ENCODE measurements around the gene DNM3.

The DNM3 gene

DNA sequence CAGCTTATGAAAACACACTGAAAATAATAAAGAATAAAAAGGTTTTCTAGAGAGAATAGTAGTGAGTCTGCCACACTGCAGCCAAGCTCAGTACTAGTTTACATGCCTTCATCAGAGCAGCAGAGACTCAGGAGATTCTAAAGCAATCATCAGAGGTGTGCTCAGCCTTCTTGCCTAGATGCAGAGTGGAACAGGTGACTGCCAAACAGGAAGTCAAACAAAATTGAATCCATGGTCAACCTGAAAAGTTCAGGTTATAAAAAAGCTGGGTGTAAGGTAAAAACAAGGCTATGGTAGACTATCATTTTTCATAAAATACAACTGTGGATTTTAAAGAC, 413.9 kb downstream of the DNM3 start:
- no peaks in the 10 kb centered on the region for H4K20me1 ChIP-seq (ENCODE audit: control insufficient read depth, insufficient read depth, low read depth, low read length)
- no peaks in the 10 kb centered on the region for H3K9me3 ChIP-seq (ENCODE audit: control insufficient read depth, insufficient read depth, low read length)
- H3K9me2 ChIP-seq (replicated peaks; ENCODE audit: control insufficient read depth, low read length) = no peaks in the 10 kb centered on the region
- no peak for TF ChIP-seq EZH2phosphoT487 (IDR thresholded peaks at IDR 0.05; ENCODE audit: borderline replicate concordance, low read length)
- TF ChIP-seq, protein P1, sequence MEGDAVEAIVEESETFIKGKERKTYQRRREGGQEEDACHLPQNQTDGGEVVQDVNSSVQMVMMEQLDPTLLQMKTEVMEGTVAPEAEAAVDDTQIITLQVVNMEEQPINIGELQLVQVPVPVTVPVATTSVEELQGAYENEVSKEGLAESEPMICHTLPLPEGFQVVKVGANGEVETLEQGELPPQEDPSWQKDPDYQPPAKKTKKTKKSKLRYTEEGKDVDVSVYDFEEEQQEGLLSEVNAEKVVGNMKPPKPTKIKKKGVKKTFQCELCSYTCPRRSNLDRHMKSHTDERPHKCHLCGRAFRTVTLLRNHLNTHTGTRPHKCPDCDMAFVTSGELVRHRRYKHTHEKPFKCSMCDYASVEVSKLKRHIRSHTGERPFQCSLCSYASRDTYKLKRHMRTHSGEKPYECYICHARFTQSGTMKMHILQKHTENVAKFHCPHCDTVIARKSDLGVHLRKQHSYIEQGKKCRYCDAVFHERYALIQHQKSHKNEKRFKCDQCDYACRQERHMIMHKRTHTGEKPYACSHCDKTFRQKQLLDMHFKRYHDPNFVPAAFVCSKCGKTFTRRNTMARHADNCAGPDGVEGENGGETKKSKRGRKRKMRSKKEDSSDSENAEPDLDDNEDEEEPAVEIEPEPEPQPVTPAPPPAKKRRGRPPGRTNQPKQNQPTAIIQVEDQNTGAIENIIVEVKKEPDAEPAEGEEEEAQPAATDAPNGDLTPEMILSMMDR (IDR thresholded peaks at IDR 0.05; ENCODE audit: low read depth, low read length, poor library complexity, severe bottlenecking) = no peak
- no peak overlapping the region for H3K4me3 ChIP-seq (ENCODE audit: low read length)
- no peak overlapping the region for H3K4me2 ChIP-seq (ENCODE audit: low read length)
- 0 out of 2 replicates have a peak, but pooled peaks cover 2% of the 10 kb centered on the region for H3K27me3 ChIP-seq (ENCODE audit: control insufficient read depth, low read length)
- no peaks in the 10 kb centered on the region for H3F3A ChIP-seq (ENCODE audit: control insufficient read depth, insufficient read depth)
- no peak overlapping the region for H3K27ac ChIP-seq (ENCODE audit: low read depth, low read length)
- H3K4me1 ChIP-seq (ENCODE audit: control insufficient read depth, low read length) = peaks cover 10% of the 10 kb centered on the region
- H3K36me3 ChIP-seq (ENCODE audit: control insufficient read depth, low read length) = no peaks in the 10 kb centered on the region
- H3K79me2 ChIP-seq (ENCODE audit: control insufficient read depth, low read length) = no peaks in the 10 kb centered on the region

DNA sequence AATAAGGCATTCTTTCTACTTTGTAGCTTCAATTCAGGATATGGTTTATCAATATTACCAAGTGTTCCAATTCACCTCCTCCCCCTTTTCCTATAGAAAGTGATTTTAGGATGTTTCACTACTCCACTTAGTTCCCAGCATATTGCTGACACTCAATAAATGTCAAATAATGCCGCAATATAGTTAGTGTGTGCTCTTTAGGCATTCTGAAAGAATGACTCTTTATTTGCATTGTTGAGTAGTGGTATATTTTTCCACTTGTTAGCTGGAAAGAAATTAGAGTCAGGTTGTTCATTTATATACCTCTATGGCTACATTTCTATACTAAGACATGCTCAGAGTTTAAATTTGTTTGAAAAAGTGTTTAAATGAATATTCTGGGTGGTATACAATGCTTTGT, 424.6 kb downstream of the DNM3 start:
- Histone ChIP-seq H3K9me2 (replicated peaks; ENCODE audit: control insufficient read depth, low read length) (no peaks in the 10 kb centered on the region), H3K4me2 (ENCODE audit: low read length) (no peak overlapping the region), H3K4me3 (ENCODE audit: low read length) (no peak overlapping the region), H3K4me1 (ENCODE audit: control insufficient read depth, low read length) (no peaks in the 10 kb centered on the region), H4K20me1 (ENCODE audit: control insufficient read depth, insufficient read depth, low read depth, low read length) (no peaks in the 10 kb centered on the region), H3K79me2 (ENCODE audit: control insufficient read depth, low read length) (no peaks in the 10 kb centered on the region), H3K27me3 (ENCODE audit: control insufficient read depth, low read length) (no peaks in the 10 kb centered on the region), H3K27ac (ENCODE audit: low read depth, low read length) (no peak overlapping the region), H3K9me3 (ENCODE audit: control insufficient read depth, insufficient read depth, low read length) (no peaks in the 10 kb centered on the region; the same call in 1 of the 2 replicates), H3F3A (ENCODE audit: control insufficient read depth, insufficient read depth) (no peaks in the 10 kb centered on the region), H3K36me3 (ENCODE audit: control insufficient read depth, low read length) (no peaks in the 10 kb centered on the region)
- TF ChIP-seq, protein P1 (IDR thresholded peaks at IDR 0.05; ENCODE audit: low read depth, low read length, poor library complexity, severe bottlenecking) = no peak
- no peak for TF ChIP-seq EZH2phosphoT487 (IDR thresholded peaks at IDR 0.05; ENCODE audit: borderline replicate concordance, low read length)

DNA sequence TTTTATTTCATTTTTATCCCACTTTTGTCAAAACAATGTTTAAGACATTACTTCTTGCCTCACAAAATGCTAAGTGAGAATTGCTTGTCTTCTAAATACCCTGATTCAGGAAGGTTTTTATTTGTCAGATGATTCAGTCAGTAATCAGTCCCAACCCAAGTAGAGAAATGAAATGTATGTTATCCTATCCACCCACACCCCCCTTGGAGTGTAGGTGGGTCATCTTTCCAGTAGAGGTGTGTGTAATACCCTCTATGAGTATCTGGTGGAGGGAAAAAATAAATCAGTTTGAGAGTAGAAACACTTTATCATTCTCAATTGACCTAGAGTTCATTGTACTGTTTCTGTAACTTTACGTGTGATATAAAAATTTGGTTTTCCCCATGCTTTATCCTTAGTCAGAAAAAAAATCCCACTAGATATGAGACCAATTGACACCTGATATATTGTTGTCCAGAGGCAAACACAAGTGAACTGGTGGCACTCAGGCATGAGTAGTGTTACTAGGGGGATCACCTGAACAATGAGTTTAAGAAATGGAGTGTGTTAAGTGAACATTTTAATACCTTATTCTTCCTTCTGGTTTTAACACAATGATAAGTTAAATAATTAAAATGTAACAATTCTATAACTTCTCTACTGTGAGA, 425.4 kb downstream of the DNM3 start:
- Histone ChIP-seq H3K9me3 (ENCODE audit: control insufficient read depth, insufficient read depth, low read length) (no peaks in the 10 kb centered on the region; the same call in 1 of the 2 replicates), H3F3A (ENCODE audit: control insufficient read depth, insufficient read depth) (no peaks in the 10 kb centered on the region), H3K79me2 (ENCODE audit: control insufficient read depth, low read length) (no peaks in the 10 kb centered on the region), H3K4me3 (ENCODE audit: low read length) (no peak overlapping the region), H3K27me3 (ENCODE audit: control insufficient read depth, low read length) (no peaks in the 10 kb centered on the region), H3K4me2 (ENCODE audit: low read length) (no peak overlapping the region), H3K4me1 (ENCODE audit: control insufficient read depth, low read length) (no peaks in the 10 kb centered on the region), H4K20me1 (ENCODE audit: control insufficient read depth, insufficient read depth, low read depth, low read length) (no peaks in the 10 kb centered on the region), H3K9me2 (replicated peaks; ENCODE audit: control insufficient read depth, low read length) (no peaks in the 10 kb centered on the region), H3K27ac (ENCODE audit: low read depth, low read length) (no peak overlapping the region), H3K36me3 (ENCODE audit: control insufficient read depth, low read length) (no peaks in the 10 kb centered on the region)
- TF ChIP-seq, protein P1 (IDR thresholded peaks at IDR 0.05; ENCODE audit: low read depth, low read length, poor library complexity, severe bottlenecking) = no peak
- TF ChIP-seq EZH2phosphoT487 (IDR thresholded peaks at IDR 0.05; ENCODE audit: borderline replicate concordance, low read length) = no peak

Measured in DOHH2 (cell line).